Naive thymus-derived CD8-positive, alpha-beta T cell (primary cell): ENCODE data around the gene P3H1. TPM values are rescaled to one million over a fixed set of nuclear protein-coding genes. Genes with fewer than 3 reads are reported as not detected.

Experiments used
- ATAC-seq, 2 donors: fragments of 150-1000 bp; cut with Tn5 transposase in 1 of 2; sonication (Bioruptor Pico), chemical (Tn5 transposase) in 1 of 2; 1 replicate in 1 of 2; 2 replicates in 1 of 2; pipeline ENCODE4 v1.10.0; 2021; ENCODE audit warnings: mild to moderate bottlenecking in 2 of 2, moderate library complexity in 2 of 2
- POLR2A ChIA-PET: fragments of 350-600 bp; sonication (Branson Sonifier 250); formaldehyde crosslinking; loops from one replicate; lab custom pipeline; 2021; ENCODE audit warnings: antibody characterized with exemption; lab: Charles Lee
- DNase-seq, 10 donors: peaks; one replicate each; pipeline versions ENCODE4 v3.0.0 to v3.0.0-alpha.2; 2020 to 2022
- H3K27ac Mint-ChIP-seq, 10 donors: one replicate each; pipeline ENCODE4 v1.8.0; 2020 to 2022; ENCODE audit warnings: mild to moderate bottlenecking in 10 of 10, mixed read lengths in 10 of 10, moderate library complexity in 4 of 10, inconsistent platforms in 1 of 10
- H3K27me3 Mint-ChIP-seq, 5 donors: one replicate each; pipeline ENCODE4 v1.8.0; 2021 to 2022; ENCODE audit warnings: mixed read lengths in 5 of 5
- H3K36me3 Mint-ChIP-seq, 3 donors: one replicate each; pipeline ENCODE4 v1.8.0; 2020 to 2022; ENCODE audit warnings: mixed read lengths in 3 of 3, mild to moderate bottlenecking in 2 of 3, inconsistent platforms in 1 of 3
- H3K4me1 Mint-ChIP-seq, 4 donors: one replicate each; pipeline ENCODE4 v1.8.0; 2021 to 2022; ENCODE audit warnings: mixed read lengths in 4 of 4
- H3K4me3 Mint-ChIP-seq, 10 donors: one replicate each; pipeline ENCODE4 v1.8.0; 2020 to 2022; ENCODE audit warnings: mild to moderate bottlenecking in 10 of 10, mixed read lengths in 10 of 10, moderate library complexity in 6 of 10, inconsistent platforms in 1 of 10
- H3K9me3 Mint-ChIP-seq, 9 donors: one replicate each; pipeline ENCODE4 v1.8.0; 2020 to 2022; ENCODE audit warnings: mixed read lengths in 9 of 9, mild to moderate bottlenecking in 3 of 9, inconsistent platforms in 1 of 9, moderate library complexity in 1 of 9
- polyA plus RNA-seq, 3 donors: library from polyadenylated mRNA; unstranded; fragments of 300-500 nt; fragmentation: Illumina TruSeq; gene quantifications; one replicate each; pipeline ENCODE4 v1.2.3, GENCODE V29; 2021
- total RNA-seq, 8 experiments: library from RNA in 2 of 8; stranded (reverse) in 2 of 8; gene quantifications; one replicate each; pipeline ENCODE4 v1.2.3 and lab custom pipeline; 2021 to 2026

P3H1 gene
- total and polyA plus RNA-seq, 5 experiments from 2014 or later, result 4.3 to 55.2 (median 11.1) TPM

GRCh38 chr1:42742617-42743316, 24.1 kb downstream of the P3H1 start:
- Mint-ChIP-seq H3K9me3 (no peaks in the 10 kb centered on the region), H3K36me3 (peaks cover 0 to 7% (median 0%) of the 10 kb centered on the region in 3 donors), H3K4me3 (no peak overlapping the region), H3K27ac (peak overlapping the region in 1 of 10 donors; percentile 51), H3K27me3 (no peaks in the 10 kb centered on the region), H3K4me1 (no peaks in the 10 kb centered on the region)
- POLR2A ChIA-PET, result no interaction called here
- DNase-seq, result no peak
- ATAC-seq, result no peak

- Mint-ChIP-seq H3K36me3 (peaks cover 0 to 7% (median 0%) of the 10 kb centered on the region in 3 donors), H3K4me3 (no peak overlapping the region), H3K27ac (peak overlapping the region in 1 of 10 donors; percentile 51), H3K4me1 (peaks cover 3 to 5% (median 3%) of the 10 kb centered on the region in 4 donors), H3K9me3 (no peaks in the 10 kb centered on the region), H3K27me3 (no peaks in the 10 kb centered on the region)
- ATAC-seq (no peak), DNase-seq (no peak)
- POLR2A ChIA-PET, result no interaction called here
Observed at GRCh38 chr1:42742141-42742540, 24.7 kb downstream of the P3H1 start.

DNA sequence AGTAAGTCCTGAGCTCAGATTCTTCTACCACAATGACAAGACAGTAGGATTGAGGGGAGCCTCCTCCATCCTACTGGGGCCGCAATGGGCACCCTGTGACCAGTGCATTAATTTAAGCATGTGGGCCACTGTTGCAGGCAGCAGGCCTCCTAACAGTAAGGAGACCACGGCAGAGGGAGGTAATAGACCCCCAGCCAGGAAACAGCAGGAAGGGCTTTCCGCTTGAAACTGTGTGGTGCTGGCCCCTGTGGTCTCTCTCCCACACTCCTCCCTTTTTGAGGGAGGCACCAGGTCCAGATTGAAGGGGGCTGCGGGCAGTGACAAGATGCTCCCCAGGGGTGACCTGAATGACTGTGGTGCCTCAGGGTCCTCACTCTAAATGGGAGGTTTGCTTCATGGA, 25.1 kb downstream of the P3H1 start:
- Mint-ChIP-seq H3K4me1 (peaks cover 7 to 9% (median 8%) of the 10 kb centered on the region in 4 donors), H3K27me3 (no peaks in the 10 kb centered on the region), H3K4me3 (no peak overlapping the region), H3K9me3 (no peaks in the 10 kb centered on the region), H3K27ac (no peak overlapping the region), H3K36me3 (peaks cover 0 to 7% (median 0%) of the 10 kb centered on the region in 3 donors)
- ATAC-seq, result no peak
- POLR2A ChIA-PET, result no interaction called here
- no peak for DNase-seq

DNA sequence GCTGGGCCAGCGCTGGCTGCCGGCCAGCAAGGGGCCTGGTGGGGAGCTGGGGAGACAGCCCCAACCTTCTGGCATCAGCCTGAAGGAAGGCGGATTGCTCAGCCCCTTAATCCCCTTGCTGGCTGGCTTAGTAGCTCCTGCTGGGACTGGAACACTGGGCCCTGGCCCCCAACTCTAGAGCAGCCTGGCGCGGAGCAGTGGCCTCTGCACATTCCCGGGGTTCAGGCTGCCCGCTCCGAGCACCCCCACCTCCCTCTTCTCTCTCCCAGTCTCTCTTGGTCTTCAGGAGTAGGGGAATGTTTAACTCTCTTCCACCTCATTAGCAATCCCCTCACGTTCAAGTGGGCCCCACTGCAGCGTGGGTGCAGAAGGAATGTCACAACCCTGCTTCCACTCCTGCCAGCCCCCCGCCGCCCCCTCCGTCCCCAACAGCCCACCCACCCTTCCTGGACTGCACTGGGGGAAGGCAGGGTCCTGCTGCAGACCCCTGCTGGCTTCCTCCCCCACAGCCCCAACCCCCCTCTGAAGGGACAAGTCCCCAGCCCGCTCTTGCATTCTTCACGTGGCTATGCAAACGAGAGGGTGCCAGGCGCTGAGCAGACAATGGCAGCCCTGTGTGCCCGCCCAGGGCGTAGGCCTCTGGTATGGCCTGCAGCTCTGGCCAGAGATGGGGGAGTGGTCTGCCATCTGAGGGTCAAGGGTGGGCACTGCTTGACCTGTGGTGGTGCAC, 25.8 kb downstream of the P3H1 start:
- Mint-ChIP-seq H3K9me3 (no peaks in the 10 kb centered on the region), H3K27me3 (no peaks in the 10 kb centered on the region), H3K27ac (no peak overlapping the region), H3K4me1 (peaks cover 7 to 12% (median 11%) of the 10 kb centered on the region in 4 donors), H3K36me3 (peaks cover 0 to 4% (median 0%) of the 10 kb centered on the region in 3 donors), H3K4me3 (no peak overlapping the region)
- POLR2A ChIA-PET, result no interaction called here
- DNase-seq, result no peak
- ATAC-seq, result no peak

GRCh38 chr1:42739753-42740700, 26.8 kb downstream of the P3H1 start, which contains the start of gene CLDN19:
Gene CLDN19, minus strand, starts transcription at chr1:42740236. Its CDS starts 173 bp downstream, at chr1:42740063.
- Mint-ChIP-seq H3K4me1 (peaks cover 7 to 12% (median 11%) of the 10 kb centered on the region in 4 donors), H3K27ac (no peak within 1 kb of the TSS), H3K27me3 (no peaks in the 10 kb centered on the region), H3K9me3 (no peaks in the 10 kb centered on the region), H3K4me3 (no peak within 1 kb of the TSS), H3K36me3 (no peaks in the 10 kb centered on the region)
- POLR2A ChIA-PET, result no interaction called here
- DNase-seq, result no peak
- ATAC-seq, result no peak

GRCh38 chr1:42738678-42739226, 28.1 kb downstream of the P3H1 start:
- DNase-seq (no peak), ATAC-seq (no peak)
- peaks cover 7 to 12% (median 11%) of the 10 kb centered on the region in 4 donors for H3K4me1 Mint-ChIP-seq
- no peaks in the 10 kb centered on the region for H3K9me3 Mint-ChIP-seq
- no peaks in the 10 kb centered on the region for H3K36me3 Mint-ChIP-seq
- no peak overlapping the region for H3K27ac Mint-ChIP-seq
- no peaks in the 10 kb centered on the region for H3K27me3 Mint-ChIP-seq
- no peak overlapping the region for H3K4me3 Mint-ChIP-seq
- POLR2A ChIA-PET, result no interaction called here

DNA sequence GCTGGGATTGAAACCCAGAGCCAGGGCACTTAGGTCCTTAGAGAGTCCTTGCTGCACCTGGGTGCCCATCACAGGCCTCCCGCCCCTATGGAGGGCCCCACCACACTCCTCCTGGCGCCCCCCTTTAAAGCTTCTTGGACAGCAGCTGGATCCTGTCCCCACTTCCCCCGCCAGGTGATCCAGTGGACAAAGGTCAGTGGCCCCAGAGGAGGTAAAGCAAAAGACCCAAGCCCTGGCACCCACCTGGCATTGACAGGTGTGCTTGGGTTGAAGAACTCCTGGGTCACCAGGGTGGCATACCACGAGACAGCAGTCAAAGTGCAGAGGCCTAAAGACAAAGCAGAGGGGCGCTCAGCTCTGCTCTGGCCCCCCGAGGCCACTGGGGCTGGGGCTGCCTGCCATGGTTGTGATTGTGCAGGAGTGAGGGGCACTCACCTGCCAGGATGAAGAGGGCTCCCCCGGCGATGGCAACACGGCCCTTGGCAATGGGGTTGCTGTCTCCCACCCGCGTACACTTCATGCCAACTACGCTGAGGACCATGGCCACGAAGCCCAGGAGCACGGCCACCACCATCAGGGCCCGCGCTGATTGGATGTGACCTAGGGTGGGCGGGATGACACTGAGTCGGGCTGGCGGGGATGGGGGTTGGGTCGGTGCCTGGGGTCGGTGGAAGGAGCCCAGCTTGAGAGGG, 28.7 kb downstream of the P3H1 start:
- ATAC-seq, result no peak
- Mint-ChIP-seq H3K4me3 (no peak overlapping the region), H3K9me3 (no peaks in the 10 kb centered on the region), H3K4me1 (peaks cover 7 to 12% (median 11%) of the 10 kb centered on the region in 4 donors), H3K27me3 (no peaks in the 10 kb centered on the region), H3K36me3 (no peaks in the 10 kb centered on the region), H3K27ac (peak overlapping the region in 1 of 10 donors; percentile 68)
- POLR2A ChIA-PET, result no interaction called here
- DNase-seq, result no peak

GRCh38 chr1:42737257-42737656, 29.6 kb downstream of the P3H1 start:
- ATAC-seq, result peak in 1 of 2 donors; percentile 35
- Mint-ChIP-seq H3K36me3 (no peaks in the 10 kb centered on the region), H3K27me3 (no peaks in the 10 kb centered on the region), H3K27ac (peak overlapping the region in 7 of 10 donors; percentile 47 to 92 (median 73)), H3K9me3 (no peaks in the 10 kb centered on the region), H3K4me3 (peak overlapping the region in 2 of 10 donors; percentile 26 to 32), H3K4me1 (peaks cover 7 to 12% (median 11%) of the 10 kb centered on the region in 4 donors)
- POLR2A ChIA-PET, result no interaction called here
- peak in 2 of 10 donors; percentile 2 to 9 for DNase-seq

DNA sequence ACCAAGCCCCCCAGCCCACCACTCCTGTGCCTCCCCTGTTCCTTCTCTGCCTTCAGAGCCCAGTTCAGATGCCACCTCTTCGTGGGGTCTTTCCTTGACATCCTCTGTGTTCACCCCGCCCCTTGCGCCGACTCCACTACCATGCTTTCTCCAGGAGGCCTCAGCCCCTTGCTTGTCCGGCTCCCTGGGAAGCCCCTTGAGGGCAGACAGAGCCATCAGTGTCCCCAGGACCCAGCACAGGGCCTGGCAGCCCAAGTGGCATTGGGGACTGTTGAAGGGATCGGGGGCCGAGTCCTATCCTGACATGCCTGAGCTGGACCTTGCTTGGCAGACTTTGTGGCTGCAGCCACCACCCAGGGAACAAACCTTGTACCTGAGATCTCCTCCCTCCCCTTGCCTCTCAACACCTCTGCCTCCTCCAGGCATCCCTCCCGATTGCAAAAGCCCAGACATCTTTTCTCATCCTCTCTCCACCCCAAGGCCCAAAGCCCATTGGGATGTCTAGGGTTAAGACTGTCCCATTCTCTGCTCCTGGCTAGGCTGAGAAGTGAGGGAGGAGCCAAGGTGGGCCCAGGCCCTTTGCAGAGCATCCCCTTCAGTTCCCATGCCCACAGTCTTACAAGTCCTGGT, 30.1 kb downstream of the P3H1 start:
- Mint-ChIP-seq H3K27ac (peak overlapping the region in 6 of 10 donors; percentile 15 to 74 (median 64)), H3K36me3 (no peaks in the 10 kb centered on the region), H3K4me1 (peaks cover 7 to 12% (median 11%) of the 10 kb centered on the region in 4 donors), H3K4me3 (no peak overlapping the region), H3K27me3 (no peaks in the 10 kb centered on the region), H3K9me3 (no peaks in the 10 kb centered on the region)
- DNase-seq (no peak), ATAC-seq (no peak)
- POLR2A ChIA-PET, result no interaction called here

- ATAC-seq (no peak), DNase-seq (no peak)
- POLR2A ChIA-PET, result no interaction called here
- Mint-ChIP-seq H3K4me3 (no peak overlapping the region), H3K4me1 (peaks cover 7 to 12% (median 11%) of the 10 kb centered on the region in 4 donors), H3K27me3 (no peaks in the 10 kb centered on the region), H3K27ac (peak overlapping the region in 2 of 10 donors; percentile 68 to 74), H3K9me3 (no peaks in the 10 kb centered on the region), H3K36me3 (no peaks in the 10 kb centered on the region)
Observed at GRCh38 chr1:42736152-42736551, 30.7 kb downstream of the P3H1 start.

GRCh38 chr1:42735477-42736105, 31.2 kb downstream of the P3H1 start:
- Mint-ChIP-seq H3K4me1 (peaks cover 7 to 12% (median 11%) of the 10 kb centered on the region in 4 donors), H3K4me3 (no peak overlapping the region), H3K27ac (no peak overlapping the region), H3K36me3 (no peaks in the 10 kb centered on the region), H3K27me3 (no peaks in the 10 kb centered on the region), H3K9me3 (no peaks in the 10 kb centered on the region)
- ATAC-seq (no peak), DNase-seq (no peak)
- POLR2A ChIA-PET, result no interaction called here
